PC-3 (cell line): ENCODE data around the gene TGFBI. TPM values are rescaled to one million over a fixed set of nuclear protein-coding genes. Genes with fewer than 3 reads are reported as not detected.

Experiments
- ATAC-seq: fragments of 200-7000 bp; cut with Tn5 transposase; 2 replicates; pipeline ENCODE4 v1.9.1; 2020; ENCODE audit warnings: mild to moderate bottlenecking, moderate library complexity
- BruUV-seq: library from RNA; stranded (reverse); fragments of 400-500 nt; replicated peaks from 2 replicates; lab custom pipeline; 2021; lab: Mats Ljungman, UMichigan
- CTCF ChIA-PET: fragments of 300-600 bp; sonication (Branson Sonifier 250); formaldehyde crosslinking; loops from one replicate; lab custom pipeline; 2022; ENCODE audit warnings: antibody characterized with exemption; lab: Charles Lee
- POLR2A ChIA-PET: fragments of 300-600 bp; sonication (Branson Sonifier 250); formaldehyde crosslinking; loops from one replicate; lab custom pipeline; 2022; ENCODE audit warnings: antibody characterized with exemption; ENCODE audit not compliant: unreplicated experiment; lab: Charles Lee
- DNase-seq: peaks from one replicate; pipeline ENCODE4 v3.0.0-alpha.2; 2015
- H2AFZ ChIP-seq: fragments of 300-600 bp; sonication (generic); 2 replicates; pipeline ENCODE4 v1.6.0; 2016; ENCODE audit warnings: antibody characterized with exemption, low read length
- H3F3A ChIP-seq: fragments of 300-600 bp; sonication (generic); one replicate; pipeline ENCODE4 v1.6.0; 2017; ENCODE audit warnings: antibody characterized with exemption, low read length, control low read depth, mild to moderate bottlenecking; ENCODE audit not compliant: unreplicated experiment
- H3K27ac ChIP-seq: fragments of 300-600 bp; sonication (generic); 2 replicates; pipeline ENCODE4 v1.5.1; 2016; ENCODE audit warnings: mild to moderate bottlenecking, low read length
- H3K27me3 ChIP-seq: fragments of 300-600 bp; sonication (generic); 2 replicates; pipeline ENCODE4 v1.6.1; 2016; ENCODE audit warnings: low read length, mixed read lengths
- H3K36me3 ChIP-seq: fragments of 300-600 bp; sonication (generic); 2 replicates; pipeline ENCODE4 v1.6.1; 2016; ENCODE audit warnings: low read depth, mixed run types, low read length, mixed read lengths
- H3K4me1 ChIP-seq: fragments of 300-600 bp; sonication (generic); 2 replicates; pipeline ENCODE4 v1.5.1; 2016; ENCODE audit warnings: low read length; ENCODE audit not compliant: insufficient read depth
- H3K4me2 ChIP-seq: fragments of 300-600 bp; sonication (generic); 2 replicates; pipeline ENCODE4 v1.6.0; 2016; ENCODE audit warnings: low read length
- H3K4me3 ChIP-seq: fragments of 300-600 bp; sonication (generic); 2 replicates; pipeline ENCODE4 v1.5.1; 2016; ENCODE audit warnings: mild to moderate bottlenecking, low read length, mixed read lengths
- H3K79me2 ChIP-seq: fragments of 300-600 bp; sonication (generic); 2 replicates; pipeline ENCODE4 v1.6.1; 2017; ENCODE audit warnings: low read length, mixed read lengths
- H3K9ac ChIP-seq: fragments of 300-600 bp; sonication (generic); 2 replicates; pipeline ENCODE4 v1.6.0; 2016; ENCODE audit warnings: mild to moderate bottlenecking, low read length
- H3K9me2 ChIP-seq: fragments of 300-600 bp; sonication (generic); replicated peaks from 2 replicates; pipeline ENCODE4 v1.6.1; 2016; ENCODE audit warnings: mixed run types, low read length, mixed read lengths
- H3K9me3 ChIP-seq: fragments of 300-600 bp; sonication (generic); 2 replicates; pipeline ENCODE4 v1.6.1; 2016; ENCODE audit warnings: low read length, mixed read lengths
- H4K20me1 ChIP-seq: fragments of 300-600 bp; sonication (generic); 2 replicates; pipeline ENCODE4 v1.6.1; 2016; ENCODE audit warnings: low read length, mixed read lengths
- CTCF ChIP-seq: fragments of 300-600 bp; sonication (generic); conservative IDR thresholded peaks from 2 replicates; pipeline ENCODE4 v1.5.1; 2017; ENCODE audit warnings: antibody characterized with exemption, low read depth, mild to moderate bottlenecking, low read length
- EZH2 ChIP-seq: fragments of 300-600 bp; sonication (generic); IDR thresholded peaks from one replicate; pipeline ENCODE4 v1.6.1; 2017; ENCODE audit warnings: antibody characterized with exemption, mild to moderate bottlenecking, low read length; ENCODE audit not compliant: unreplicated experiment
- EZH2phosphoT487 ChIP-seq: fragments of 300-600 bp; sonication (generic); IDR thresholded peaks from 2 replicates; pipeline ENCODE4 v1.6.1; 2018; ENCODE audit warnings: mild to moderate bottlenecking, antibody characterized with exemption, low read length, borderline replicate concordance
- intact Hi-C: fragments of 100-400 bp; cut with micrococcal nuclease; formaldehyde crosslinking; loops from 2 replicates; pipeline ENCODE4 v1.9.0; 2023
- total RNA-seq: library from RNA; depleted of rRNA; stranded (reverse); fragments of >200 nt; gene quantifications from 2 replicates; pipeline ENCODE4 v1.2.3, GENCODE V29; 2014

The TGFBI gene
- total RNA-seq, 1 experiment from 2014 or later, result 4.8 TPM

GRCh38 chr5:136018814-136019783, 9.7 kb upstream of the TGFBI start:
- BruUV-seq, result no TSS peak
- no peak overlapping the region for H3K4me3 ChIP-seq
- no peak overlapping the region for H3K9ac ChIP-seq
- H3K4me2 ChIP-seq, result 0 out of 2 replicates have a peak overlapping the region, but pooled peaks have one; percentile 73
- H3K79me2 ChIP-seq, result no peaks in the 10 kb centered on the region
- no peak overlapping the region for H2AFZ ChIP-seq
- intact Hi-C loops, result loop anchor here (5.0 kb wide), 1 partner anchor 33 kb away; no protein-coding TSS in a partner anchor
- no peak overlapping the region for H3K27ac ChIP-seq
- POLR2A ChIA-PET, result interaction anchor here (0.6 kb wide), 1 partner anchor 20 kb away, joined by 5 read pairs; no protein-coding TSS in a partner anchor
- TF ChIP-seq EZH2 (no peak), EZH2phosphoT487 (no peak), CTCF (no peak)
- H3K9me2 ChIP-seq, result no peaks in the 10 kb centered on the region
- CTCF ChIA-PET, result no interaction called here
- H4K20me1 ChIP-seq, result no peaks in the 10 kb centered on the region
- no peak for ATAC-seq
- H3K36me3 ChIP-seq, result no peaks in the 10 kb centered on the region
- no peaks in the 10 kb centered on the region for H3K27me3 ChIP-seq
- no peak for DNase-seq
- H3F3A ChIP-seq, result no peaks in the 10 kb centered on the region
- no peaks in the 10 kb centered on the region for H3K9me3 ChIP-seq
- H3K4me1 ChIP-seq, result peaks cover 42% of the 10 kb centered on the region

GRCh38 chr5:136020001-136020382, 8.8 kb upstream of the TGFBI start:
- H3K9me3 ChIP-seq, result no peaks in the 10 kb centered on the region
- H3K4me2 ChIP-seq, result peak overlapping the region; percentile 73
- ChIA-PET CTCF (no interaction called here), POLR2A (no interaction called here)
- no peaks in the 10 kb centered on the region for H3K79me2 ChIP-seq
- H3K4me3 ChIP-seq, result peak overlapping the region; percentile 32; the same call in 1 of the 2 replicates
- peak overlapping the region; percentile 60 for H3K27ac ChIP-seq
- no peaks in the 10 kb centered on the region for H3K27me3 ChIP-seq
- H4K20me1 ChIP-seq, result no peaks in the 10 kb centered on the region
- no peak overlapping the region; the same call in 1 of the 2 replicates for H3K9ac ChIP-seq
- no peaks in the 10 kb centered on the region for H3F3A ChIP-seq
- intact Hi-C loops, result no loop called here
- ATAC-seq, result no peak
- peaks cover 42% of the 10 kb centered on the region for H3K4me1 ChIP-seq
- no TSS peak for BruUV-seq
- no peaks in the 10 kb centered on the region for H3K36me3 ChIP-seq
- H2AFZ ChIP-seq, result no peak overlapping the region
- DNase-seq, result no peak
- TF ChIP-seq EZH2 (no peak), CTCF (no peak), EZH2phosphoT487 (no peak)
- H3K9me2 ChIP-seq, result no peaks in the 10 kb centered on the region
